ENCODE data around the gene KCNE1. TPM values are rescaled to one million over a fixed set of nuclear protein-coding genes. Genes with fewer than 3 reads are reported as not detected.

Gene KCNE1
- total and polyA plus RNA-seq, 2 experiments from 2014 or later, result 0.48 to 1.1 TPM

GRCh38 chr21:34504595-34504994, 7.4 kb downstream of the KCNE1 start:
- WGBS (ENCODE audit: low lambda C conversion rate, missing lambda C conversion rate), result 95% methylated on average over 2 of the region's 2 CpGs
- H3K9me3 ChIP-seq (ENCODE audit: low read depth), result no peaks in the 10 kb centered on the region
- TF ChIP-seq CTCF (IDR thresholded peaks at IDR 0.05; ENCODE audit: poor library complexity) (no peak), EZH2phosphoT487 (IDR thresholded peaks at IDR 0.05; ENCODE audit: low read depth, severe bottlenecking, unreplicated experiment) (no peak), EZH2 (IDR thresholded peaks at IDR 0.05; ENCODE audit: borderline replicate concordance) (no peak)

GRCh38 chr21:34502480-34503106, 9.4 kb downstream of the KCNE1 start:
- no peak for DNase-seq (ENCODE audit: low spot score)
- no peak overlapping the region for H3K4me2 ChIP-seq
- no peaks in the 10 kb centered on the region for H4K20me1 ChIP-seq (ENCODE audit: insufficient read depth, poor library complexity, severe bottlenecking)
- H3K9me2 ChIP-seq (replicated peaks; ENCODE audit: insufficient read depth), result no peaks in the 10 kb centered on the region
- no peaks in the 10 kb centered on the region for H3K9me3 ChIP-seq (ENCODE audit: low read depth)
- TF ChIP-seq CTCF (IDR thresholded peaks at IDR 0.05; ENCODE audit: poor library complexity) (no peak), EZH2phosphoT487 (IDR thresholded peaks at IDR 0.05; ENCODE audit: low read depth, severe bottlenecking, unreplicated experiment) (no peak), EZH2 (IDR thresholded peaks at IDR 0.05; ENCODE audit: borderline replicate concordance) (no peak)
- no peaks in the 10 kb centered on the region for H3K79me2 ChIP-seq
- no peak overlapping the region for H3K27ac ChIP-seq
- H3K4me1 ChIP-seq (ENCODE audit: insufficient read depth), result no peaks in the 10 kb centered on the region
- no peak overlapping the region for H2AFZ ChIP-seq
- 77% methylated on average over 3 of the region's 3 CpGs for WGBS (ENCODE audit: low lambda C conversion rate, missing lambda C conversion rate)
- no peaks in the 10 kb centered on the region for H3K36me3 ChIP-seq (replicated peaks; ENCODE audit: insufficient read depth, low read depth)
- H3K27me3 ChIP-seq, result no peaks in the 10 kb centered on the region
- H3K4me3 ChIP-seq, result no peak overlapping the region

More at GRCh38 chr21:34504595-34504994, 7.4 kb downstream of the KCNE1 start:
- Histone ChIP-seq H3K36me3 (replicated peaks; ENCODE audit: insufficient read depth, low read depth) (no peaks in the 10 kb centered on the region), H3K79me2 (no peaks in the 10 kb centered on the region), H3K27ac (no peak overlapping the region), H4K20me1 (ENCODE audit: insufficient read depth, poor library complexity, severe bottlenecking) (no peaks in the 10 kb centered on the region), H3K9me2 (replicated peaks; ENCODE audit: insufficient read depth) (no peaks in the 10 kb centered on the region), H3K4me2 (no peak overlapping the region), H3K4me3 (no peak overlapping the region), H3K27me3 (no peaks in the 10 kb centered on the region), H3K4me1 (ENCODE audit: insufficient read depth) (no peaks in the 10 kb centered on the region), H2AFZ (no peak overlapping the region)
- no peak for DNase-seq (ENCODE audit: low spot score)

- WGBS (ENCODE audit: low lambda C conversion rate, missing lambda C conversion rate), result 77% methylated on average over 1 of the region's 1 CpG
- H3K9me3 ChIP-seq (ENCODE audit: low read depth), result no peaks in the 10 kb centered on the region
- no peaks in the 10 kb centered on the region for H3K79me2 ChIP-seq
- H2AFZ ChIP-seq, result no peak overlapping the region
- DNase-seq (ENCODE audit: low spot score), result no peak
- no peaks in the 10 kb centered on the region for H3K36me3 ChIP-seq (replicated peaks; ENCODE audit: insufficient read depth, low read depth)
- no peaks in the 10 kb centered on the region for H3K27me3 ChIP-seq
- no peak overlapping the region for H3K4me3 ChIP-seq
- H3K4me1 ChIP-seq (ENCODE audit: insufficient read depth), result no peaks in the 10 kb centered on the region
- H3K4me2 ChIP-seq, result no peak overlapping the region
- no peak overlapping the region for H3K27ac ChIP-seq
- H4K20me1 ChIP-seq (ENCODE audit: insufficient read depth, poor library complexity, severe bottlenecking), result no peaks in the 10 kb centered on the region
- no peak for TF ChIP-seq CTCF (IDR thresholded peaks at IDR 0.05; ENCODE audit: poor library complexity)
- no peak for TF ChIP-seq EZH2 (IDR thresholded peaks at IDR 0.05; ENCODE audit: borderline replicate concordance)
- TF ChIP-seq EZH2phosphoT487 (IDR thresholded peaks at IDR 0.05; ENCODE audit: low read depth, severe bottlenecking, unreplicated experiment), result no peak
- H3K9me2 ChIP-seq (replicated peaks; ENCODE audit: insufficient read depth), result no peaks in the 10 kb centered on the region
Observed at GRCh38 chr21:34501716-34502115, 10.3 kb downstream of the KCNE1 start.

Measured in hepatocyte (in vitro differentiated cells).